ENCODE results near the gene PZP. TPM values are rescaled to one million over a fixed set of nuclear protein-coding genes. Genes with fewer than 3 reads are reported as not detected.

The PZP gene
- total RNA-seq, 1 donor from 2014 or later = not detected

DNA sequence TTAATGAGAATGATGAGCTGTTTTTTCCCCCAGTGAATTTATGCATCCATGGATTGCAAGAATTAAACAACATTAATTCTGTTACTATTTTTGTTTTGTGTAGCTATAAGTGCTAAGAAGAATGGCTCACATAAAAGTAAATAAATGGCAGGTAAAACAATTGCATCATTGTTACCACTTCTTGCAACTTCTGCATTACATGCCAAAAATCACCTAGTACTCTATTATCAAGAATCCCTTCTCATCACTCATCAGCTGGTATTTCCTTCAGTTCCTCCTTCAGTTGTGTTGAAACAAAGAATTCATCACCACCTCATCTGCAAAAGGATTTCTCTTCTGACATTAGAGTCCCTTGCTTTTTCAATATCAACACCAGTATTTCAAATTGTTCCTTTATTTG lies 93.2 kb downstream of the PZP start:
- no peak overlapping the region for H3K4me3 Mint-ChIP-seq (ENCODE audit: low read depth)

DNA sequence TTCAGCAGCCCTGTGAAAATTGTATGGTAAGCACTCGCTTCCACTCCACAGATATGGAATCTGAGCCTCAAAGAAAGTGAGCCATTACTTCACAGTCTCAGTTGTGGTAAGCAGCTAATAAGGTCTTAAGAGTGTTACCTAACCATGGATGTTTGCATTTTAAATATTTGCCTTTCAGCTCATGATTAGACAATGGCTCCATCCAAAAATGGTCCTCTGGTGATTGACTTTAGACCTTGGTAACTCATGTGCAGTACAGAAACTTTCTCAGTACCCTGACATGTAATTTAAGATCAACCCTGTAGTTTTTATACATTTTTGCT lies 94.2 kb downstream of the PZP start:
- Mint-ChIP-seq H3K4me1 (ENCODE audit: low read depth) (peaks cover 7% of the 10 kb centered on the region), H3K36me3 (ENCODE audit: low read depth) (no peaks in the 10 kb centered on the region), H3K4me3 (ENCODE audit: low read depth) (no peak overlapping the region), H3K27ac (no peak overlapping the region), H3K27me3 (ENCODE audit: low read depth) (peaks cover 7% of the 10 kb centered on the region), H3K9me3 (no peaks in the 10 kb centered on the region)
- intact Hi-C loops (cut with micrococcal nuclease) = no loop called here
- DNase-seq (ENCODE audit: low spot score) = no peak

More for the DNA sequence above, 93.2 kb downstream of the PZP start:
- DNase-seq (ENCODE audit: low spot score) = no peak
- no peaks in the 10 kb centered on the region for H3K36me3 Mint-ChIP-seq (ENCODE audit: low read depth)
- H3K4me1 Mint-ChIP-seq (ENCODE audit: low read depth) = peaks cover 7% of the 10 kb centered on the region
- peaks cover 6% of the 10 kb centered on the region for H3K27me3 Mint-ChIP-seq (ENCODE audit: low read depth)
- no peaks in the 10 kb centered on the region for H3K9me3 Mint-ChIP-seq
- H3K27ac Mint-ChIP-seq = no peak overlapping the region
- intact Hi-C loops (cut with micrococcal nuclease) = no loop called here

- intact Hi-C loops (cut with micrococcal nuclease) = no loop called here
- Mint-ChIP-seq H3K9me3 (no peaks in the 10 kb centered on the region), H3K27me3 (ENCODE audit: low read depth) (peaks cover 5% of the 10 kb centered on the region), H3K36me3 (ENCODE audit: low read depth) (no peaks in the 10 kb centered on the region), H3K4me1 (ENCODE audit: low read depth) (peaks cover 7% of the 10 kb centered on the region), H3K27ac (no peak overlapping the region), H3K4me3 (ENCODE audit: low read depth) (no peak overlapping the region)
- DNase-seq (ENCODE audit: low spot score) = no peak
Measured at GRCh38 chr12:9113296-9113986, 94.8 kb downstream of the PZP start.

- peaks cover 7% of the 10 kb centered on the region for H3K4me1 Mint-ChIP-seq (ENCODE audit: low read depth)
- H3K27me3 Mint-ChIP-seq (ENCODE audit: low read depth) = peaks cover 5% of the 10 kb centered on the region
- DNase-seq (ENCODE audit: low spot score) = no peak
- H3K4me3 Mint-ChIP-seq (ENCODE audit: low read depth) = no peak overlapping the region
- H3K36me3 Mint-ChIP-seq (ENCODE audit: low read depth) = no peaks in the 10 kb centered on the region
- H3K27ac Mint-ChIP-seq = no peak overlapping the region
- no peaks in the 10 kb centered on the region for H3K9me3 Mint-ChIP-seq
- intact Hi-C loops (cut with micrococcal nuclease) = no loop called here
Measured at GRCh38 chr12:9112076-9112853, 95.9 kb downstream of the PZP start.

DNA sequence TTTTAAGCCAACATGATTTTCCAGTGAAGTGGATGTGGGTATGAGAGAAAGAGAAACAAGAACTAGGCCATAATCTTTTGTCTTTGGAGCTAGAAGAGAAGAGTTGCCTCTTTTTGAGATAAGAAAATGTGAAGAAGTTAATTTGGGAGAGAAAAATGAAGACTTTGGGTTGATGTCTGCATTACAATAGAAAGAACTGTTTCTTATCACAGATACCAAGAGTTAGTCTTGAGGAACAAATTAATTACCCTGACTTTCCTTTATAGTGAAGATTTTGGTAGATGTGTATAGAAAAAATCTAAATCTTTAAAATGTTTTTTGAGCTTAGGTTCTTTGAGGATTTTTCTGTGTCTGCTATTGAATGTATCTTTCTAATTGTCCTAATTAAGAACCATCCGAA lies 96.7 kb downstream of the PZP start:
- Mint-ChIP-seq H3K4me3 (ENCODE audit: low read depth) (no peak overlapping the region), H3K27ac (no peak overlapping the region), H3K36me3 (ENCODE audit: low read depth) (no peaks in the 10 kb centered on the region), H3K27me3 (ENCODE audit: low read depth) (peaks cover 5% of the 10 kb centered on the region), H3K4me1 (ENCODE audit: low read depth) (peaks cover 7% of the 10 kb centered on the region), H3K9me3 (no peaks in the 10 kb centered on the region)
- intact Hi-C loops (cut with micrococcal nuclease) = no loop called here
- DNase-seq (ENCODE audit: low spot score) = no peak

DNA sequence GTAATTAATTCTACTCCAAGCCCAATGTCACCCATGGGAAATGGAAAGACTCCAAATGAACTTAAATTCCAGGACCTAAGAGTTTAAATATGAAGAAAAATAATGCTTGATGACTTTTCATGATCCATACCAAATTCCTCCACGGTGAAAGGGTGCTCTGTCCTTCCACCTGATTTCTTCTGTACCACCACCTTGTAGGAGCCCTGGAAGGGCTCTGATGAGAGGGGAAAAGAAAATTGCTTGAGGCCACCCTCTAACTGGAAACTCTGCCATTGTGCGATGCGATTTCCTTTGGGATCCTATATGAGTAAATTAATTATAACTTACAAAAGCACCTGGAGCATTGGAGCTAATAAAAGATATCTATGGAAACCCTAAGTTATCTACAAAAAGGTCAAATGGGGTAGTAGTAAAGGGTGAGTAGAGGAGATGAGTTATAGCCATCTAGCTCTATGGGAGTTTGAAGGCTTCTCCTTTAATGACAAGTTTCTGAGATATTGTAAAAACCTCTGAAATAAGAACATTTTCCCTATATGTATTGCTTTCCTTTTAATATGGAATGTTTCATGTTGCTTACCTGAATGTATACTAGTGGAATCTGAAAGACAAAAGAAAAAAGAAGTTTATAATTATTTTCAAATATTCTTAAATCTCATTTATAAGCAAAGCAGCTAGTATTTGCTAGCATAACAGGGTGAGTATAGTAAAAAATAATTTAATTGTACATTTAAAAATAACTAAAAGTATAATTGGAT lies 98.3 kb downstream of the PZP start:
- Mint-ChIP-seq H3K4me1 (ENCODE audit: low read depth) (no peaks in the 10 kb centered on the region), H3K27me3 (ENCODE audit: low read depth) (peaks cover 5% of the 10 kb centered on the region), H3K27ac (no peak overlapping the region), H3K36me3 (ENCODE audit: low read depth) (no peaks in the 10 kb centered on the region), H3K9me3 (no peaks in the 10 kb centered on the region), H3K4me3 (ENCODE audit: low read depth) (no peak overlapping the region)
- intact Hi-C loops (cut with micrococcal nuclease) = no loop called here
- no peak for DNase-seq (ENCODE audit: low spot score)

- H3K4me1 Mint-ChIP-seq (ENCODE audit: low read depth) = no peaks in the 10 kb centered on the region
Measured at GRCh38 chr12:9109213-9109522, 99.0 kb downstream of the PZP start.

GRCh38 chr12:9108504-9109212 lies 99.5 kb downstream of the PZP start:
- no peak for DNase-seq (ENCODE audit: low spot score)
- Mint-ChIP-seq H3K9me3 (no peaks in the 10 kb centered on the region), H3K4me3 (ENCODE audit: low read depth) (no peak overlapping the region), H3K27me3 (ENCODE audit: low read depth) (peaks cover 5% of the 10 kb centered on the region), H3K27ac (no peak overlapping the region), H3K4me1 (ENCODE audit: low read depth) (no peaks in the 10 kb centered on the region), H3K36me3 (ENCODE audit: low read depth) (no peaks in the 10 kb centered on the region)
- intact Hi-C loops (cut with micrococcal nuclease) = no loop called here

More at GRCh38 chr12:9109213-9109522, 99.0 kb downstream of the PZP start:
- Mint-ChIP-seq H3K27me3 (ENCODE audit: low read depth) (peaks cover 5% of the 10 kb centered on the region), H3K36me3 (ENCODE audit: low read depth) (no peaks in the 10 kb centered on the region), H3K9me3 (no peaks in the 10 kb centered on the region), H3K27ac (no peak overlapping the region), H3K4me3 (ENCODE audit: low read depth) (no peak overlapping the region)
- intact Hi-C loops (cut with micrococcal nuclease) = no loop called here
- no peak for DNase-seq (ENCODE audit: low spot score)

DNA sequence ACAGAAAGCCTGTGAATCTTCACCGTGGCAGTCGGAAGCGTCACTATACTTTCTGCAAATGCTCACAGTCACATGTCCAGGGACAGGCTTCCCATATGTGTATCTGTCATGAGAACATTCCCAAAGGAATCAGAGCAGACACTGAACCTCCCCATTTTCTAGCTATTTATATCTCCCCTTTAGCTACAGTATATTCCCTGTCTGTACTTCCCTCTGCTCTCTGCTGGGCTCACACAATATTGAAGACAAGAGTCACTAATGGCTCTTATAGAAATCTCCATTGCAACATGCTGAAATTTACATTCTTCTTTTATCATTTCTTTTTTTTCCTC lies 100.7 kb downstream of the PZP start:
- intact Hi-C loops (cut with micrococcal nuclease) = no loop called here
- Mint-ChIP-seq H3K27me3 (ENCODE audit: low read depth) (peaks cover 5% of the 10 kb centered on the region), H3K27ac (no peak overlapping the region), H3K4me1 (ENCODE audit: low read depth) (peaks cover 2% of the 10 kb centered on the region), H3K36me3 (ENCODE audit: low read depth) (no peaks in the 10 kb centered on the region), H3K9me3 (no peaks in the 10 kb centered on the region), H3K4me3 (ENCODE audit: low read depth) (no peak overlapping the region)
- no peak for DNase-seq (ENCODE audit: low spot score)

DNA sequence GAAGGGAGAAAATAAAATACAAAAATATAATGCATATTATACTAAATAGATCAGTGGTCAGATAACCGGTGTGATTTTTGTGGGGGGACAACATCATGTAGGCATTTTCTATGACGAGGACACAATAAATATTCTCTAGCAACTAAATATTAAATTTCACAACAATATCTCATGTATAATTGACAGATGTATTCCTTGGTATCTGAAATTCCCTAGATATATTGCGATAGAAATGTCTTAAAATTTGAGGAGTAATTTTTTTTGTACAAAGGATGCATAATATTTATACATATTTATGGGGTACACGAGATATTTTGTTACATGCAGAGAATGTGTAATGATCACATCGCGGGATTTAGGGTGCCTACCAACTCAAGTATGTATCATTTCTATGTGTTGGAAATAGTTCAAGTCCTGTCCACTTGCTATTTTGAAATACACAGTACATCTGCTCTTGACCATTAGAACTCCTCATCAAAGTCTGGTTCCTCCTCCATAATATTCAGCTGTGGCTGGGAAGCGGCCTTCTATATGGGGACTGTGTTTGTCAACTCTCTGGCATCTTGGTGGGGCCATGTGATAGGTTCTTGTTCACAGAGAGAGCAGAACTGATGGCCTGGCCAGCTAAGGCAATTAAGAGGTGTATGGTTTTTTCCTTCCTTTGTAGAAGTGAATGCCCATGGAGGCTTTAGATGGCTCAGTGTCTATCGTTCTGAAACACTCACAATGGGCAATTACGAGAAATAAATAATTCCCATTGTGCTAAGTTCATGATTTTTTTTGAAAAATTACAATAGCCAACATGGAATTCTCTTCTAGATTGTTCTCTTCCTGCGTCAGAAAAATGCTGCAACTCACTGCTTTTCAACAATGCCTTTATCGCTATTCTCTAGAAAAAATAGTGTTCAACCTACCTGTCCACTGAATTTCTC lies 101.3 kb downstream of the PZP start:
- no peak overlapping the region for H3K4me3 Mint-ChIP-seq (ENCODE audit: low read depth)
- intact Hi-C loops (cut with micrococcal nuclease) = no loop called here
- H3K4me1 Mint-ChIP-seq (ENCODE audit: low read depth) = peaks cover 2% of the 10 kb centered on the region
- H3K9me3 Mint-ChIP-seq = no peaks in the 10 kb centered on the region
- H3K27me3 Mint-ChIP-seq (ENCODE audit: low read depth) = peaks cover 5% of the 10 kb centered on the region
- no peaks in the 10 kb centered on the region for H3K36me3 Mint-ChIP-seq (ENCODE audit: low read depth)
- DNase-seq (ENCODE audit: low spot score) = no peak
- no peak overlapping the region for H3K27ac Mint-ChIP-seq

DNA sequence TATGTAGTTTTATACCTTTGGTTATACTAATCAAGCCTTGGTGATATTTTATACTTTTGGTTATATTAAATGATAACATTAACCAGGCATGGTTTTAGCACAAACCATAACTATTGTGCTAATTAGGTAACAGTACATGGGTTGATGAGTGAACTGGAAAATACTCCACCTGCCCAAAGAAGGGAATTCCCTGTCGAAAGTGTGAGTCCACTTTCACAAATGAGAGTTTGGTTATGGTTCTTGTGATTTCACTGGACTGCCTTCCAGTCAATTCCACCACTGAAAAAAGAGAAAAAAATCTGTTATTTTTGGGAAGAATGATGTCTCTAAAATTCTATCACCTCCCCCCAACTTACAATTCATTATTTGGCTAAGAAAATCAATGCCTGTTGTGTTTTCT lies 102.1 kb downstream of the PZP start:
- intact Hi-C loops (cut with micrococcal nuclease) = no loop called here
- no peak overlapping the region for H3K27ac Mint-ChIP-seq
- peaks cover 2% of the 10 kb centered on the region for H3K4me1 Mint-ChIP-seq (ENCODE audit: low read depth)
- no peaks in the 10 kb centered on the region for H3K9me3 Mint-ChIP-seq
- H3K4me3 Mint-ChIP-seq (ENCODE audit: low read depth) = no peak overlapping the region
- no peak for DNase-seq (ENCODE audit: low spot score)
- no peaks in the 10 kb centered on the region for H3K36me3 Mint-ChIP-seq (ENCODE audit: low read depth)
- H3K27me3 Mint-ChIP-seq (ENCODE audit: low read depth) = peaks cover 1% of the 10 kb centered on the region

GRCh38 chr12:9104767-9105423 lies 103.3 kb downstream of the PZP start:
- no peak for DNase-seq (ENCODE audit: low spot score)
- H3K27me3 Mint-ChIP-seq (ENCODE audit: low read depth) = peaks cover 1% of the 10 kb centered on the region
- no peaks in the 10 kb centered on the region for H3K36me3 Mint-ChIP-seq (ENCODE audit: low read depth)
- H3K4me3 Mint-ChIP-seq (ENCODE audit: low read depth) = no peak overlapping the region
- no peaks in the 10 kb centered on the region for H3K9me3 Mint-ChIP-seq
- peaks cover 2% of the 10 kb centered on the region for H3K4me1 Mint-ChIP-seq (ENCODE audit: low read depth)
- intact Hi-C loops (cut with micrococcal nuclease) = no loop called here
- no peak overlapping the region for H3K27ac Mint-ChIP-seq

Measured in activated T-helper 2 cell treated with anti-CD3 and anti-CD28 coated beads, Interferon-gamma antibody, Interleukin-2, Interleukin-4, amounts not matched to agents 10 μg/mL and 5 μg/mL and 100 μg/mL, durations not matched to agents 14 hours and 24 hours and 36 hours (primary cell).